K562 (cell line): ENCODE measurements around the gene SON. TPM values are rescaled to one million over a fixed set of nuclear protein-coding genes. Genes with fewer than 3 reads are reported as not detected.
A peak's percentile ranks its signal among the peaks of the same experiment; 100 is the strongest.

ENCODE experiments used
- DACH1 ChIP-seq: fragments of 450-650 bp; IDR thresholded peaks from 2 replicates; pipeline ENCODE4 v1.6.1; 2018; ENCODE audit not compliant: partially characterized antibody
- FOXA3 ChIP-seq, 2 experiments: fragments of 450-650 bp in 1 of 2; sonication (generic) in 1 of 2; formaldehyde crosslinking; IDR thresholded peaks in 1 of 2; conservative IDR thresholded peaks in 1 of 2; 2 replicates each; pipeline versions ENCODE4 v1.4.0 to v1.8.0; 2020 to 2022; ENCODE audit warnings: mild to moderate bottlenecking in 2 of 2, missing genetic modification reagents in 1 of 2
- MAFF ChIP-seq: IDR thresholded peaks from 2 replicates; pipeline ENCODE4 v1.6.1; 2012; ENCODE audit warnings: low read length, improper control_type of control experiment
- MAFG ChIP-seq: fragments of 450-650 bp; conservative IDR thresholded peaks from 2 replicates; pipeline ENCODE4 v1.6.1; 2016; ENCODE audit warnings: missing genetic modification characterization, missing compliant biosample characterization
- MXI1 ChIP-seq: IDR thresholded peaks from 2 replicates; pipeline ENCODE4 v1.6.1; 2011; ENCODE audit warnings: low read depth, mild to moderate bottlenecking, improper control_type of control experiment, low read length
- SIX5 ChIP-seq, 2 experiments: IDR thresholded peaks; 2 replicates each; pipeline ENCODE4 v1.6.1; 2011; ENCODE audit warnings: low read length in 2 of 2, borderline replicate concordance in 1 of 2, low read depth in 1 of 2, mild to moderate bottlenecking in 1 of 2, moderate library complexity in 1 of 2; ENCODE audit not compliant: insufficient read depth in 1 of 2
- SMARCC2 ChIP-seq: fragments of 450-650 bp; IDR thresholded peaks from 2 replicates; pipeline ENCODE4 v1.6.1; 2017; ENCODE audit warnings: antibody characterized with exemption, moderate library complexity, mild to moderate bottlenecking, low read depth
- SOX6 ChIP-seq: fragments of 450-650 bp; IDR thresholded peaks from 2 replicates; pipeline ENCODE4 v1.6.1; 2014; ENCODE audit warnings: mild to moderate bottlenecking
- SRSF7 ChIP-seq: fragments of 200-400 bp; formaldehyde crosslinking; optimal IDR thresholded peaks from 2 replicates; pipeline ENCODE3; 2017; ENCODE audit warnings: mild to moderate bottlenecking, low read depth, low read length
- TRIM24 ChIP-seq, 2 experiments: fragments of 450-650 bp; IDR thresholded peaks; 2 replicates each; pipeline ENCODE4 v1.6.1; 2016
- ZFP1 ChIP-seq: fragments of 450-650 bp; formaldehyde crosslinking; IDR thresholded peaks from 2 replicates; pipeline ENCODE4 v1.4.0; 2020; ENCODE audit warnings: mild to moderate bottlenecking, mixed read lengths
- ZNF778 ChIP-seq: fragments of 450-650 bp; formaldehyde crosslinking; IDR thresholded peaks from 2 replicates; pipeline ENCODE4 v1.4.0; 2020; ENCODE audit warnings: mild to moderate bottlenecking, moderate library complexity
- polyA plus RNA-seq, 8 experiments: library from polyadenylated mRNA; depleted of rRNA in 4 of 8; stranded (reverse) in 5 of 8; unstranded in 3 of 8; fragments of >200 nt; fragmentation: Nextera tagmentation in 2 of 8; fragmentation: Illumina TruSeq in 1 of 8; extraction: Ambion mirVana in 2 of 8; extraction: Trizol in 1 of 8; gene quantifications; 2 replicates each; pipeline versions ENCODE4 v1.2.1 to v1.2.3, GENCODE V29; 2011 to 2014; ENCODE audit warnings: inconsistent platforms in 1 of 8, missing spikeins in 1 of 8
- total RNA-seq, 7 experiments: library from RNA; depleted of rRNA in 6 of 7; stranded (reverse); fragments of >200 nt in 6 of 7; fragmentation: Illumina TruSeq in 2 of 7; extraction: Trizol in 2 of 7; gene quantifications; 2 replicates each; pipeline versions ENCODE4 v1.2.1 to v1.2.3, GENCODE V29; 2011 to 2021; ENCODE audit warnings: low replicate concordance in 1 of 7
- TF ChIP-seq, protein P1 (sequence below): fragments of 250-450 bp; sonication (Bioruptor Pico); IDR thresholded peaks from 2 replicates; pipeline ENCODE4 v1.8.0; 2022; ENCODE audit warnings: moderate library complexity, mild to moderate bottlenecking, inconsistent platforms
- TF ChIP-seq, protein P2 (sequence below): fragments of 200-400 bp; formaldehyde crosslinking; IDR thresholded peaks from 2 replicates; pipeline ENCODE4 v1.6.1; 2017; ENCODE audit warnings: mild to moderate bottlenecking, low read depth, low read length, moderate library complexity
- TF ChIP-seq, protein P3 (sequence below): fragments of 450-650 bp; IDR thresholded peaks from 2 replicates; pipeline ENCODE4 v1.6.1; 2017; ENCODE audit warnings: mild to moderate bottlenecking, moderate library complexity
- TF ChIP-seq, protein P4 (sequence below), 2 experiments: IDR thresholded peaks; 2 replicates each; pipeline ENCODE4 v1.6.1; 2011; ENCODE audit warnings: borderline replicate concordance in 1 of 2, control low read depth in 1 of 2, low read depth in 1 of 2, low read length in 1 of 2, mild to moderate bottlenecking in 1 of 2, mixed read lengths in 1 of 2, moderate library complexity in 1 of 2; ENCODE audit not compliant: insufficient read depth in 1 of 2, insufficient read length in 1 of 2, poor library complexity in 1 of 2, severe bottlenecking in 1 of 2; ENCODE audit errors: extremely low read depth in 1 of 2
- TF ChIP-seq, protein P5 (sequence below): fragments of 250-450 bp; sonication (Bioruptor Pico); IDR thresholded peaks from 2 replicates; pipeline ENCODE4 v1.5.0; 2022; ENCODE audit warnings: mild to moderate bottlenecking

SON gene
- total and polyA plus RNA-seq, 9 of the 15 experiments (the other 6 are each of a cell fraction or from before 2014, with no cell fraction given) = 105 to 742 (median 187) TPM

DNA sequence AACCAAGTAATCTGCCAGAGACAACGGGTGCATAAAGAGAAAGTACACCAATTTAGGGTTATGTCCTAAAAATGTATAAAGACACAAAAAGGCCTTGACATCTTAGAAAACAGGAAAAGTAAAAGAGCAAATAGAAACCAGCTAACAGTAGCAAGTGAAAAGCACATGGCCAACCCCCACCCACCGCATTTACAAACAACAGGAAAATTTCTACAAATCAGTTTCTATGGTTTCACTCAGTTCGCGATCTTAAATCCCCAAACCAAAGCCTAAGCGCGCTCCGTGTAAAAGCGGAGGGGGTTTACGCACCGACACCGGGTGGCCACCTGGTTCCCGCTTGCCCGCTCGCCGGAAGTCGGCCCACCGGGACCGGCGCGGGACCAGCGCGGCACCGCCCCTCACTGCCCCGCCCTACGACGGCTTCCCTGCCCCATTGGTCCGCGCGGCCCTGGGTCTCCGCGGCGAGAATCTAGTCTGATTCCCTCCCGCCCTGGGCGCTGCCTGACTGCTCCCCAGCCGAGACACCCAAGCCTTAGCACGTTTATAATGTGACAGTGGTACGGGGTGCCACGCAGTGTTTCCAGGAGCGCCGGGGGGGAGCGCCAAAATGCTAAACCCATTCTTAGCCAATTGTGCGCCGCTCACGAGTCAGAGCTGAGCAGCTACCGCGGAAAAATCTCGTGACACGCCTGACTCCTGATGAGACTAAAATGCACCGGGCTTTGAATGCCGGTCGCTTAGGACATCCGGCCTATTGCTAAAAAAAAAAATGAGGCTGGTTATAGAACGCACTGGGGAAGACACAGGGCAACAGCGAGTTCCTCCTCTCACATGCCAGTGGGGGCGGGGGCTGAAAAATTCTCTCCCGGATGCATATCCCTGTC is 840 bp upstream of the SON start, which contains the start of gene GART (continued):
- TF ChIP-seq, protein P1, sequence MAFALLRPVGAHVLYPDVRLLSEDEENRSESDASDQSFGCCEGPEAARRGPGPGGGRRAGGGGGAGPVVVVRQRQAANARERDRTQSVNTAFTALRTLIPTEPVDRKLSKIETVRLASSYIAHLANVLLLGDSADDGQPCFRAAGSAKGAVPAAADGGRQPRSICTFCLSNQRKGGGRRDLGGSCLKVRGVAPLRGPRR (CRISPR knock-in tag) = no peak
- TF ChIP-seq SIX5 (IDR thresholded peaks at IDR 0.05; ENCODE audit: borderline replicate concordance in 1 of 2, insufficient read depth in 1 of 2, low read depth in 1 of 2, low read length in 2 of 2) (no peak), TRIM24 (IDR thresholded peaks at IDR 0.05) (peak; percentile 4 to 10; a peak in 2 of 4 replicates), MAFG (no peak), DACH1 (no peak), FOXA3 (CRISPR knock-in tag; conservative IDR thresholded peaks at IDR 0.05 in 1 of 2, IDR thresholded peaks at IDR 0.05 in 1 of 2) (peak in 1 of 2 experiments; percentile 66; a peak in 2 of 4 replicates), SOX6 (peak; percentile 51), MXI1 (peak; percentile 92), ZFP1 (no peak), SMARCC2 (no peak; the same call in 1 of the 2 replicates), MAFF (no peak), ZNF778 (no peak), SRSF7 (no peak)
- TF ChIP-seq, protein P2, sequence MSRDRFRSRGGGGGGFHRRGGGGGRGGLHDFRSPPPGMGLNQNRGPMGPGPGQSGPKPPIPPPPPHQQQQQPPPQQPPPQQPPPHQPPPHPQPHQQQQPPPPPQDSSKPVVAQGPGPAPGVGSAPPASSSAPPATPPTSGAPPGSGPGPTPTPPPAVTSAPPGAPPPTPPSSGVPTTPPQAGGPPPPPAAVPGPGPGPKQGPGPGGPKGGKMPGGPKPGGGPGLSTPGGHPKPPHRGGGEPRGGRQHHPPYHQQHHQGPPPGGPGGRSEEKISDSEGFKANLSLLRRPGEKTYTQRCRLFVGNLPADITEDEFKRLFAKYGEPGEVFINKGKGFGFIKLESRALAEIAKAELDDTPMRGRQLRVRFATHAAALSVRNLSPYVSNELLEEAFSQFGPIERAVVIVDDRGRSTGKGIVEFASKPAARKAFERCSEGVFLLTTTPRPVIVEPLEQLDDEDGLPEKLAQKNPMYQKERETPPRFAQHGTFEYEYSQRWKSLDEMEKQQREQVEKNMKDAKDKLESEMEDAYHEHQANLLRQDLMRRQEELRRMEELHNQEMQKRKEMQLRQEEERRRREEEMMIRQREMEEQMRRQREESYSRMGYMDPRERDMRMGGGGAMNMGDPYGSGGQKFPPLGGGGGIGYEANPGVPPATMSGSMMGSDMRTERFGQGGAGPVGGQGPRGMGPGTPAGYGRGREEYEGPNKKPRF = no peak
- TF ChIP-seq, protein P3, sequence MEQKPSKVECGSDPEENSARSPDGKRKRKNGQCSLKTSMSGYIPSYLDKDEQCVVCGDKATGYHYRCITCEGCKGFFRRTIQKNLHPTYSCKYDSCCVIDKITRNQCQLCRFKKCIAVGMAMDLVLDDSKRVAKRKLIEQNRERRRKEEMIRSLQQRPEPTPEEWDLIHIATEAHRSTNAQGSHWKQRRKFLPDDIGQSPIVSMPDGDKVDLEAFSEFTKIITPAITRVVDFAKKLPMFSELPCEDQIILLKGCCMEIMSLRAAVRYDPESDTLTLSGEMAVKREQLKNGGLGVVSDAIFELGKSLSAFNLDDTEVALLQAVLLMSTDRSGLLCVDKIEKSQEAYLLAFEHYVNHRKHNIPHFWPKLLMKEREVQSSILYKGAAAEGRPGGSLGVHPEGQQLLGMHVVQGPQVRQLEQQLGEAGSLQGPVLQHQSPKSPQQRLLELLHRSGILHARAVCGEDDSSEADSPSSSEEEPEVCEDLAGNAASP = no peak
- TF ChIP-seq, protein P4, sequence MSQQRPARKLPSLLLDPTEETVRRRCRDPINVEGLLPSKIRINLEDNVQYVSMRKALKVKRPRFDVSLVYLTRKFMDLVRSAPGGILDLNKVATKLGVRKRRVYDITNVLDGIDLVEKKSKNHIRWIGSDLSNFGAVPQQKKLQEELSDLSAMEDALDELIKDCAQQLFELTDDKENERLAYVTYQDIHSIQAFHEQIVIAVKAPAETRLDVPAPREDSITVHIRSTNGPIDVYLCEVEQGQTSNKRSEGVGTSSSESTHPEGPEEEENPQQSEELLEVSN (IDR thresholded peaks at IDR 0.05; ENCODE audit: borderline replicate concordance in 1 of 2, extremely low read depth in 1 of 2, insufficient read depth in 1 of 2, insufficient read length in 1 of 2, low read depth in 1 of 2, low read length in 1 of 2, poor library complexity in 1 of 2, severe bottlenecking in 1 of 2) = peak; percentile 95 to 98
- TF ChIP-seq, protein P5, sequence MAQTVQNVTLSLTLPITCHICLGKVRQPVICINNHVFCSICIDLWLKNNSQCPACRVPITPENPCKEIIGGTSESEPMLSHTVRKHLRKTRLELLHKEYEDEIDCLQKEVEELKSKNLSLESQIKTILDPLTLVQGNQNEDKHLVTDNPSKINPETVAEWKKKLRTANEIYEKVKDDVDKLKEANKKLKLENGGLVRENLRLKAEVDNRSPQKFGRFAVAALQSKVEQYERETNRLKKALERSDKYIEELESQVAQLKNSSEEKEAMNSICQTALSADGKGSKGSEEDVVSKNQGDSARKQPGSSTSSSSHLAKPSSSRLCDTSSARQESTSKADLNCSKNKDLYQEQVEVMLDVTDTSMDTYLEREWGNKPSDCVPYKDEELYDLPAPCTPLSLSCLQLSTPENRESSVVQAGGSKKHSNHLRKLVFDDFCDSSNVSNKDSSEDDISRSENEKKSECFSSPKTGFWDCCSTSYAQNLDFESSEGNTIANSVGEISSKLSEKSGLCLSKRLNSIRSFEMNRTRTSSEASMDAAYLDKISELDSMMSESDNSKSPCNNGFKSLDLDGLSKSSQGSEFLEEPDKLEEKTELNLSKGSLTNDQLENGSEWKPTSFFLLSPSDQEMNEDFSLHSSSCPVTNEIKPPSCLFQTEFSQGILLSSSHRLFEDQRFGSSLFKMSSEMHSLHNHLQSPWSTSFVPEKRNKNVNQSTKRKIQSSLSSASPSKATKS (CRISPR knock-in tag) = no peak
